K562 (cell line): ENCODE results near the gene ADAM15. TPM values are rescaled to one million over a fixed set of nuclear protein-coding genes. Genes with fewer than 3 reads are reported as not detected.

Source experiments
- ARID1B ChIP-seq: fragments of 450-650 bp; IDR thresholded peaks from 2 replicates; pipeline ENCODE4 v1.6.1; 2016; ENCODE audit warnings: antibody characterized with exemption, mild to moderate bottlenecking, inconsistent platforms
- ASH1L ChIP-seq: fragments of 450-650 bp; IDR thresholded peaks from 2 replicates; pipeline ENCODE4 v1.6.1; 2018; ENCODE audit warnings: borderline replicate concordance, mild to moderate bottlenecking, low read depth; ENCODE audit not compliant: partially characterized antibody
- EHMT2 ChIP-seq: fragments of 450-650 bp; IDR thresholded peaks from 2 replicates; pipeline ENCODE4 v1.6.1; 2018; ENCODE audit warnings: antibody characterized with exemption
- ELF4 ChIP-seq: fragments of 450-650 bp; formaldehyde crosslinking; IDR thresholded peaks from 2 replicates; pipeline ENCODE4 v1.4.0; 2022; ENCODE audit warnings: missing genetic modification characterization
- ESRRA ChIP-seq: fragments of 450-650 bp; IDR thresholded peaks from 2 replicates; pipeline ENCODE4 v1.6.1; 2014; ENCODE audit warnings: low read depth, mild to moderate bottlenecking, moderate library complexity, borderline replicate concordance
- ETV1 ChIP-seq: fragments of 450-650 bp; conservative IDR thresholded peaks from 2 replicates; pipeline ENCODE4 v1.6.1; 2016; ENCODE audit warnings: missing genetic modification characterization, control low read depth, low read depth, missing compliant biosample characterization
- FOXK2 ChIP-seq, 2 experiments: fragments of 450-650 bp; IDR thresholded peaks in 1 of 2; conservative IDR thresholded peaks in 1 of 2; 2 replicates each; pipeline ENCODE4 v1.6.1; 2016; ENCODE audit warnings: low read depth in 2 of 2, mild to moderate bottlenecking in 1 of 2
- GABPB1 ChIP-seq: sonication (generic); formaldehyde crosslinking; IDR thresholded peaks from 2 replicates; pipeline ENCODE4 v1.8.0; 2022; ENCODE audit warnings: mild to moderate bottlenecking, missing genetic modification reagents
- HCFC1 ChIP-seq: IDR thresholded peaks from 2 replicates; pipeline ENCODE4 v1.6.1; 2012; ENCODE audit warnings: low read depth, low read length, improper control_type of control experiment
- HNRNPL ChIP-seq: fragments of 200-400 bp; formaldehyde crosslinking; IDR thresholded peaks from 2 replicates; pipeline ENCODE4 v1.6.1; 2017; ENCODE audit warnings: low read depth, mild to moderate bottlenecking, low read length
- HNRNPUL1 ChIP-seq: fragments of 200-400 bp; formaldehyde crosslinking; IDR thresholded peaks from 2 replicates; pipeline ENCODE4 v1.6.1; 2017; ENCODE audit warnings: low read length
- MCM7 ChIP-seq, 2 experiments: fragments of 450-650 bp; IDR thresholded peaks; 2 replicates each; pipeline ENCODE4 v1.6.1; 2016 to 2018
- MECOM ChIP-seq: fragments of 250-450 bp; sonication (Bioruptor Pico); IDR thresholded peaks from 2 replicates; pipeline ENCODE4 v1.8.0; 2022; ENCODE audit warnings: inconsistent platforms
- MTA1 ChIP-seq: fragments of 450-650 bp; IDR thresholded peaks from 2 replicates; pipeline ENCODE4 v1.6.1; 2017; ENCODE audit warnings: borderline replicate concordance
- SIN3B ChIP-seq: fragments of 450-650 bp; IDR thresholded peaks from 2 replicates; pipeline ENCODE4 v1.6.1; 2017; ENCODE audit warnings: low read depth, mild to moderate bottlenecking, moderate library complexity
- TARDBP ChIP-seq: fragments of 450-650 bp; IDR thresholded peaks from 2 replicates; pipeline ENCODE4 v1.6.1; 2016
- ZNF444 ChIP-seq: fragments of 250-450 bp; sonication (Bioruptor Pico); IDR thresholded peaks from 2 replicates; pipeline ENCODE4 v1.4.0; 2020; ENCODE audit warnings: mild to moderate bottlenecking, moderate library complexity
- polyA plus RNA-seq, 8 experiments: library from polyadenylated mRNA; depleted of rRNA in 4 of 8; stranded (reverse) in 5 of 8; unstranded in 3 of 8; fragments of >200 nt; fragmentation: Nextera tagmentation in 2 of 8; fragmentation: Illumina TruSeq in 1 of 8; extraction: Ambion mirVana in 2 of 8; extraction: Trizol in 1 of 8; gene quantifications; 2 replicates each; pipeline versions ENCODE4 v1.2.1 to v1.2.3, GENCODE V29; 2011 to 2014; ENCODE audit warnings: inconsistent platforms in 1 of 8, missing spikeins in 1 of 8
- total RNA-seq, 7 experiments: library from RNA; depleted of rRNA in 6 of 7; stranded (reverse); fragments of >200 nt in 6 of 7; fragmentation: Illumina TruSeq in 2 of 7; extraction: Trizol in 2 of 7; gene quantifications; 2 replicates each; pipeline versions ENCODE4 v1.2.1 to v1.2.3, GENCODE V29; 2011 to 2021; ENCODE audit warnings: low replicate concordance in 1 of 7
- TF ChIP-seq, protein P1 (sequence below): fragments of 250-450 bp; sonication (Bioruptor Pico); IDR thresholded peaks from 2 replicates; pipeline ENCODE4 v1.4.0; 2020; ENCODE audit warnings: mild to moderate bottlenecking, moderate library complexity
- TF ChIP-seq, protein P2 (sequence below): fragments of 200-800 bp; sonication (Bioruptor generic); IDR thresholded peaks from 2 replicates; pipeline ENCODE4 v1.6.1; 2017; ENCODE audit warnings: missing genetic modification characterization, missing compliant biosample characterization
- TF ChIP-seq, protein P3 (sequence below): fragments of 450-650 bp; formaldehyde crosslinking; IDR thresholded peaks from 2 replicates; pipeline ENCODE4 v1.4.0; 2022; ENCODE audit warnings: missing genetic modification characterization
- TF ChIP-seq, protein P4 (sequence below): fragments of 450-650 bp; IDR thresholded peaks from 2 replicates; pipeline ENCODE4 v1.6.1; 2016

Gene ADAM15
- total and polyA plus RNA-seq, 9 of the 15 experiments (the other 6 are each of a cell fraction or from before 2014, with no cell fraction given): 0.69 to 72.3 (median 32.8) TPM

DNA sequence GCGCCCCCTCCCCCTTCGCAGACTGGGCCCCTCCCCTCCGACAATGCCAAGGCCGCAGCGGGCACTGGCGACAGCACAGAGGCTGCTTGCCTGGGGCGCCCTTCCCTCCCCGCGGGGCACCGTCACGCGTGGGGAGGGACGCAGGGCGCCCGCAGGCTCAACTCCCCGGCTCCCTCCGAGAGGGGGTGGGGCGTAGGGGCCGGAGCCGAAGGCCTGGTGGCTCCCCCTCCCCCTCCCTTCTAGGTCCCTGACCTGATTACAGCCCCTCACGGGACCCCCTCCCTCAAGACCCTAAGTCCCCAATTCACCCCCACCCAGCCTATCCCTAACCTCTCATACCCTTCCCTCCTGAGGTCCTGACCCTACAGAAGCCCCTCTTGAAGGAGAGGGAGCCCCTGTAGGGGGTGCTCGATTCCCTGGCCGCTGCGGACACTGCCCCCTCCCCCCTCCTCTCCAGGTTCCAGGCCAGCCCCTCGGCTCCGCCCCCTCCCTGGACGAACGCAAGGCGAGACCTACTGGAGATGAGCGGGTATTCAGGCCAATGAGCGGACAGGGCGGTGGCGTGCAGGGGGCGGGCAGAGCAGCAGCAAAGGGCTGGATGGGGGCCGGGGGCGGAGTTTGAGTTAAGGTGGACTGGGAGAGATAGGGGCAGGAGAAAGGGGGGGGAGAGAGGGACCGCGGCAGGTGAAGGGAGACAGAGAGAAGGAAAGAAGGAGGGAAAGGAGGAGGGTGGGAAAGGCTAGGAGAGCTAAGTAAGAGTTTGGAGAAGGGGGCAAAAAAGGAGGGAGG is 49.2 kb upstream of the ADAM15 start (continued):
- TF ChIP-seq, protein P1, sequence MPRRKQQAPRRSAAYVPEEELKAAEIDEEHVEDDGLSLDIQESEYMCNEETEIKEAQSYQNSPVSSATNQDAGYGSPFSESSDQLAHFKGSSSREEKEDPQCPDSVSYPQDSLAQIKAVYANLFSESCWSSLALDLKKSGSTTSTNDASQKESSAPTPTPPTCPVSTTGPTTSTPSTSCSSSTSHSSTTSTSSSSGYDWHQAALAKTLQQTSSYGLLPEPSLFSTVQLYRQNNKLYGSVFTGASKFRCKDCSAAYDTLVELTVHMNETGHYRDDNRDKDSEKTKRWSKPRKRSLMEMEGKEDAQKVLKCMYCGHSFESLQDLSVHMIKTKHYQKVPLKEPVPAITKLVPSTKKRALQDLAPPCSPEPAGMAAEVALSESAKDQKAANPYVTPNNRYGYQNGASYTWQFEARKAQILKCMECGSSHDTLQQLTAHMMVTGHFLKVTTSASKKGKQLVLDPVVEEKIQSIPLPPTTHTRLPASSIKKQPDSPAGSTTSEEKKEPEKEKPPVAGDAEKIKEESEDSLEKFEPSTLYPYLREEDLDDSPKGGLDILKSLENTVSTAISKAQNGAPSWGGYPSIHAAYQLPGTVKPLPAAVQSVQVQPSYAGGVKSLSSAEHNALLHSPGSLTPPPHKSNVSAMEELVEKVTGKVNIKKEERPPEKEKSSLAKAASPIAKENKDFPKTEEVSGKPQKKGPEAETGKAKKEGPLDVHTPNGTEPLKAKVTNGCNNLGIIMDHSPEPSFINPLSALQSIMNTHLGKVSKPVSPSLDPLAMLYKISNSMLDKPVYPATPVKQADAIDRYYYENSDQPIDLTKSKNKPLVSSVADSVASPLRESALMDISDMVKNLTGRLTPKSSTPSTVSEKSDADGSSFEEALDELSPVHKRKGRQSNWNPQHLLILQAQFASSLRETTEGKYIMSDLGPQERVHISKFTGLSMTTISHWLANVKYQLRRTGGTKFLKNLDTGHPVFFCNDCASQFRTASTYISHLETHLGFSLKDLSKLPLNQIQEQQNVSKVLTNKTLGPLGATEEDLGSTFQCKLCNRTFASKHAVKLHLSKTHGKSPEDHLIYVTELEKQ: no peak
- TF ChIP-seq MTA1 (peak; percentile 67), MECOM (CRISPR knock-in tag) (no peak), HNRNPL (peak; percentile 63; the same call in 1 of the 2 replicates), GABPB1 (0 out of 2 replicates have a peak, but pooled peaks have one; percentile 37), ESRRA (no peak), ETV1 (0 out of 2 replicates have a peak, but pooled peaks have one; percentile 6), ARID1B (peak; percentile 62), ELF4 (CRISPR knock-in tag) (peak; percentile 96), FOXK2 (conservative IDR thresholded peaks at IDR 0.05 in 1 of 2, IDR thresholded peaks at IDR 0.05 in 1 of 2; ENCODE audit: low read depth in 2 of 2) (peak; percentile 42 to 46; a peak in 1 of 4 replicates), SIN3B (0 out of 2 replicates have a peak, but pooled peaks have one; percentile 20), EHMT2 (0 out of 2 replicates have a peak, but pooled peaks have one; percentile 12), HCFC1 (peak; percentile 29; the same call in 1 of the 2 replicates), ASH1L (peak; percentile 70), TARDBP (peak; percentile 73; the same call in 1 of the 2 replicates), MCM7 (IDR thresholded peaks at IDR 0.05) (no peak), ZNF444 (peak; percentile 80; the same call in 1 of the 2 replicates), HNRNPUL1 (no peak)
- TF ChIP-seq, protein P2, sequence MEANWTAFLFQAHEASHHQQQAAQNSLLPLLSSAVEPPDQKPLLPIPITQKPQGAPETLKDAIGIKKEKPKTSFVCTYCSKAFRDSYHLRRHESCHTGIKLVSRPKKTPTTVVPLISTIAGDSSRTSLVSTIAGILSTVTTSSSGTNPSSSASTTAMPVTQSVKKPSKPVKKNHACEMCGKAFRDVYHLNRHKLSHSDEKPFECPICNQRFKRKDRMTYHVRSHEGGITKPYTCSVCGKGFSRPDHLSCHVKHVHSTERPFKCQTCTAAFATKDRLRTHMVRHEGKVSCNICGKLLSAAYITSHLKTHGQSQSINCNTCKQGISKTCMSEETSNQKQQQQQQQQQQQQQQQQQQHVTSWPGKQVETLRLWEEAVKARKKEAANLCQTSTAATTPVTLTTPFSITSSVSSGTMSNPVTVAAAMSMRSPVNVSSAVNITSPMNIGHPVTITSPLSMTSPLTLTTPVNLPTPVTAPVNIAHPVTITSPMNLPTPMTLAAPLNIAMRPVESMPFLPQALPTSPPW (CRISPR knock-in tag): peak; percentile 81
- TF ChIP-seq, protein P3, sequence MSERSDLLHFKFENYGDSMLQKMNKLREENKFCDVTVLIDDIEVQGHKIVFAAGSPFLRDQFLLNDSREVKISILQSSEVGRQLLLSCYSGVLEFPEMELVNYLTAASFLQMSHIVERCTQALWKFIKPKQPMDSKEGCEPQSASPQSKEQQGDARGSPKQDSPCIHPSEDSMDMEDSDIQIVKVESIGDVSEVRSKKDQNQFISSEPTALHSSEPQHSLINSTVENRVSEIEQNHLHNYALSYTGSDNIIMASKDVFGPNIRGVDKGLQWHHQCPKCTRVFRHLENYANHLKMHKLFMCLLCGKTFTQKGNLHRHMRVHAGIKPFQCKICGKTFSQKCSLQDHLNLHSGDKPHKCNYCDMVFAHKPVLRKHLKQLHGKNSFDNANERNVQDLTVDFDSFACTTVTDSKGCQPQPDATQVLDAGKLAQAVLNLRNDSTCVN (CRISPR knock-in tag): peak; percentile 95
- TF ChIP-seq, protein P4, sequence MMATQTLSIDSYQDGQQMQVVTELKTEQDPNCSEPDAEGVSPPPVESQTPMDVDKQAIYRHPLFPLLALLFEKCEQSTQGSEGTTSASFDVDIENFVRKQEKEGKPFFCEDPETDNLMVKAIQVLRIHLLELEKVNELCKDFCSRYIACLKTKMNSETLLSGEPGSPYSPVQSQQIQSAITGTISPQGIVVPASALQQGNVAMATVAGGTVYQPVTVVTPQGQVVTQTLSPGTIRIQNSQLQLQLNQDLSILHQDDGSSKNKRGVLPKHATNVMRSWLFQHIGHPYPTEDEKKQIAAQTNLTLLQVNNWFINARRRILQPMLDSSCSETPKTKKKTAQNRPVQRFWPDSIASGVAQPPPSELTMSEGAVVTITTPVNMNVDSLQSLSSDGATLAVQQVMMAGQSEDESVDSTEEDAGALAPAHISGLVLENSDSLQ: peak; percentile 99
